Measurements from ENCODE around the gene PID1.

Gene PID1

GRCh38 chr2:229170171-229170570 is 100.9 kb downstream of the PID1 start:
- DNase-seq (ENCODE audit: low read depth, low spot score) = no peak

- no peak for DNase-seq (ENCODE audit: low read depth, low spot score)
Observed at GRCh38 chr2:229169751-229170150, 101.3 kb downstream of the PID1 start.

GRCh38 chr2:229164545-229165249 is 106.4 kb downstream of the PID1 start:
- DNase-seq (ENCODE audit: low read depth, low spot score) = no peak

- DNase-seq (ENCODE audit: low read depth, low spot score) = no peak
Observed at GRCh38 chr2:229163893-229164292, 107.2 kb downstream of the PID1 start.

- no peak for DNase-seq (ENCODE audit: low read depth, low spot score)
Observed at GRCh38 chr2:229162015-229162414, 109.1 kb downstream of the PID1 start.

- no peak for DNase-seq (ENCODE audit: low read depth, low spot score)
Observed at GRCh38 chr2:229160984-229161383, 110.1 kb downstream of the PID1 start.

GRCh38 chr2:229160180-229160579 is 110.9 kb downstream of the PID1 start:
- DNase-seq (ENCODE audit: low read depth, low spot score) = no peak

- no peak for DNase-seq (ENCODE audit: low read depth, low spot score)
Observed at GRCh38 chr2:229159405-229159804, 111.7 kb downstream of the PID1 start.

GRCh38 chr2:229154381-229154780 is 116.7 kb downstream of the PID1 start:
- no peak for DNase-seq (ENCODE audit: low read depth, low spot score)

- DNase-seq (ENCODE audit: low read depth, low spot score) = no peak
Observed at GRCh38 chr2:229153951-229154350, 117.1 kb downstream of the PID1 start.

- DNase-seq (ENCODE audit: low read depth, low spot score) = no peak
Observed at GRCh38 chr2:229153267-229153666, 117.8 kb downstream of the PID1 start.

GRCh38 chr2:229152674-229153073 is 118.4 kb downstream of the PID1 start:
- DNase-seq (ENCODE audit: low read depth, low spot score) = no peak

- no peak for DNase-seq (ENCODE audit: low read depth, low spot score)
Observed at GRCh38 chr2:229150317-229150716, 120.8 kb downstream of the PID1 start.

GRCh38 chr2:229141424-229142025 is 129.6 kb downstream of the PID1 start:
- no peak for DNase-seq (ENCODE audit: low read depth, low spot score)

GRCh38 chr2:229137639-229138038 is 133.4 kb downstream of the PID1 start:
- DNase-seq (ENCODE audit: low read depth, low spot score) = no peak

- no peak for DNase-seq (ENCODE audit: low read depth, low spot score)
Observed at GRCh38 chr2:229137066-229137465, 134.0 kb downstream of the PID1 start.

GRCh38 chr2:229133155-229133772 is 137.8 kb downstream of the PID1 start:
- DNase-seq (ENCODE audit: low read depth, low spot score) = no peak

- no peak for DNase-seq (ENCODE audit: low read depth, low spot score)
Observed at GRCh38 chr2:229132236-229132635, 138.9 kb downstream of the PID1 start.

- DNase-seq (ENCODE audit: low read depth, low spot score) = no peak
Observed at GRCh38 chr2:229130522-229130921, 140.6 kb downstream of the PID1 start.

- no peak for DNase-seq (ENCODE audit: low read depth, low spot score)
Observed at GRCh38 chr2:229129738-229130371, 141.2 kb downstream of the PID1 start.

- no peak for DNase-seq (ENCODE audit: low read depth, low spot score)
Observed at GRCh38 chr2:229127471-229127870, 143.6 kb downstream of the PID1 start.

- DNase-seq (ENCODE audit: low read depth, low spot score) = no peak
Observed at GRCh38 chr2:229126066-229126465, 145.0 kb downstream of the PID1 start.

- DNase-seq (ENCODE audit: low read depth, low spot score) = no peak
Observed at GRCh38 chr2:229124136-229124535, 147.0 kb downstream of the PID1 start.

Data from activated CD4-positive, CD25-positive, alpha-beta regulatory T cell treated with anti-CD3 and anti-CD28 coated beads, Interleukin-2, amount 50 U/mL, for 16 hours (primary cell).